ENCODE measurements around the gene ESRRB. TPM values are rescaled to one million over a fixed set of nuclear protein-coding genes. Genes with fewer than 3 reads are reported as not detected.

Gene ESRRB
- total RNA-seq = 0.14 to 0.22 TPM (median 0.16 TPM) in 3 replicates

DNA sequence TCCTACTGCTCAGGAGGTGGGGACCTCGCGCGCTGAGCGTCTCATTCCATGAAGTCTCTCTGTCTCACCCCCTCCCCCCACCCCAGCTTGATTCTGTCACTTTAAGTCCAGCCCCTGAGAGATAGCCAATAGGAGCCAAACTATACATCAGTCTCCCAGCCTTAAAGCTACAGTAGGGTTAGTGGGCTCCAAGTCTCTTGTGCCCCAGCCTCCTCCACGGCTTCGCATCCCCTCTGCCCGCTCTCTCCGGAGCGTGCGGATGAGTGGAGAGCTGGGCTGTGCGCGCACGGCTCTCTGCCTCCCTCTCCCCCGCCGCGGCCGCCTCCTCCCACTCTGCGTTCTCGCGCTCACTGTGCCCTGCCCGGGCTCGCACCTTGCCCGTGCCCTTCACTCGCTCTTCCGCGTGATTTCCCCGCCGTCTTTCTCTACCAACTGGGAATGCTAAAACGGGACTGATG lies at the start of gene ESRRB:
ESRRB (plus strand) TSS at position 191 of the 458 bp plus-strand sequence; CDS start at position 456, 265 bp downstream.
- Mint-ChIP-seq H3K27me3 (ENCODE audit: low read depth) (peaks cover 100% of the 10 kb centered on the region), H3K4me3 (peak within 1 kb of the TSS; percentile 61), H3K9me3 (no peaks in the 10 kb centered on the region), H3K27ac (no peak within 1 kb of the TSS), H3K36me3 (no peaks in the 10 kb centered on the region), H3K4me1 (peaks cover 13% of the 10 kb centered on the region)
- peak in 1 of 2 experiments; percentile 45 for DNase-seq (ENCODE audit: low spot score in 2 of 2, unreplicated experiment in 2 of 2)
- TF ChIP-seq, protein P1, sequence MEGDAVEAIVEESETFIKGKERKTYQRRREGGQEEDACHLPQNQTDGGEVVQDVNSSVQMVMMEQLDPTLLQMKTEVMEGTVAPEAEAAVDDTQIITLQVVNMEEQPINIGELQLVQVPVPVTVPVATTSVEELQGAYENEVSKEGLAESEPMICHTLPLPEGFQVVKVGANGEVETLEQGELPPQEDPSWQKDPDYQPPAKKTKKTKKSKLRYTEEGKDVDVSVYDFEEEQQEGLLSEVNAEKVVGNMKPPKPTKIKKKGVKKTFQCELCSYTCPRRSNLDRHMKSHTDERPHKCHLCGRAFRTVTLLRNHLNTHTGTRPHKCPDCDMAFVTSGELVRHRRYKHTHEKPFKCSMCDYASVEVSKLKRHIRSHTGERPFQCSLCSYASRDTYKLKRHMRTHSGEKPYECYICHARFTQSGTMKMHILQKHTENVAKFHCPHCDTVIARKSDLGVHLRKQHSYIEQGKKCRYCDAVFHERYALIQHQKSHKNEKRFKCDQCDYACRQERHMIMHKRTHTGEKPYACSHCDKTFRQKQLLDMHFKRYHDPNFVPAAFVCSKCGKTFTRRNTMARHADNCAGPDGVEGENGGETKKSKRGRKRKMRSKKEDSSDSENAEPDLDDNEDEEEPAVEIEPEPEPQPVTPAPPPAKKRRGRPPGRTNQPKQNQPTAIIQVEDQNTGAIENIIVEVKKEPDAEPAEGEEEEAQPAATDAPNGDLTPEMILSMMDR (IDR thresholded peaks at IDR 0.05; ENCODE audit: unreplicated experiment) = no peak

DNA sequence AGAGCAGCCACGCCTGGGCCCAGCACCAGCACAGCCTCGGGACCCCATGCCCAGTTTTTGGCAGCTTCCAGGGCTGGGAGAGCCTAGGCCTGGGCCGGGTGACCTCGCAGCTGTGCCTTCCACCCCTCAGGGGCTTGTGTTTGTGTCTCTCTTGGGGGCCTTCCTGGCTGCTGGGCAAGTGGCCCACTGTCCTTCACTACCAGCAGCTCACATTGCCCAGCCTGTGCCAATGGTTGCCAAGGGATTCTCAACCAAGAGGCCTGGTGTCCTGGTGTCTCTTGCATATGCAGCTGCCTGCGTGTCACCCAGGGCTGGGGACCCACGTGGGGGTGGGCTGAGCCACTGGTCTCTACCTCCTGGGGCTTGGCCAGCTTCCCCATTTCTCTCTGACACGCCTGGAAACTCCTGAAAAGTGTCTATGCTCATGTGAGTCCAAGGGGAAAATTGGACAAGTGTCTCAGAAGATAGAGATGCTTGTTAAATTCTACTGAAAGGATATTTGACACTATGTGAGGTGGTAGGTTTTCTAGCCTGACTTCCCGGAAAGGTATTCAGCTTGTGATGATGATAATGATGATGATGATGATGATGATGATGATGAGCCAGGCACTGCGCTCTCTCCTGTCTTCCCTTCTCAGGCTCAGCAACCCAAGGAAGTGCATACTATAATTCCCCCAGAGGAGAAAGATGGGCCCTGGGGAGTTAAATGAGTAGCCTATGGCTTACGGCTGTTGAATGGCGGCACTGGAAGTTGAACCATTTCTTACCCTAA lies 48.8 kb upstream of the ESRRB start:
- no peak overlapping the region for H3K4me3 Mint-ChIP-seq
- H3K27me3 Mint-ChIP-seq (ENCODE audit: low read depth) = peaks cover 95% of the 10 kb centered on the region
- DNase-seq (ENCODE audit: low spot score in 2 of 2, unreplicated experiment in 2 of 2) = no peak
- H3K4me1 Mint-ChIP-seq = no peaks in the 10 kb centered on the region
- TF ChIP-seq, protein P1 (IDR thresholded peaks at IDR 0.05; ENCODE audit: unreplicated experiment) = no peak
- H3K36me3 Mint-ChIP-seq = no peaks in the 10 kb centered on the region
- H3K9me3 Mint-ChIP-seq = no peaks in the 10 kb centered on the region
- H3K27ac Mint-ChIP-seq = no peak overlapping the region

DNA sequence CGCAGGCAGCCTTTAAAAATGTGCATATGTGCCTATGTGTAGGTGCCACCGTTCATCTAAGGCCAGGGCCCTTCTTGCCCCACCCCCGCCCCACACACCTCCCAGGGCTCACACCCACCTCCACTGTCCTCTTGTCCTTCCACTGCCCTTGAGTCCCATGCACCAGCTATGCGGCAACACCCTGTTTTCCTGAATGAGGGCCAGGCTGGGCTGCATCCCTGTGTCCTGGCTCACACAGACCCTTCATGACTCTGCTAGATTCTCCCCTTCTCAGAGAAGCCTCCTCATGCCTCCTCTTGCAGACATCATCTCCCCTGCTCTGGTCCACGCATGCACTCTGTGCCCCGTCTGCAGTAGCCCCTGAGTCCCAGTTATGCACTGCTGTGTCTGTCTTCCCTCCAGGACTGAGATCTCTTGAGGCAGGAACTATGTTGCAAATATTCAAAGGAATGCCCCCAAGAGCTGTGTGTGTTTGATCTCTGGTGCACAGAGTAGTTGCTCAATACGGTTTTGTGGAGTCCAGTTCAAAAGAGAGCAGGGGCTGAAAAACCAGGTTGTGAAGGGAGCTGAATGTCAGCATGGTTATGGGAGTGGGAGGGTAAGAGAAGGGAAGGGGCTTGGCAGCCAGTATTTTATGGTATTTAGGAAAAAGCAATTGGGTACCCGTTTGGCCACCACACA lies 47.3 kb upstream of the ESRRB start:
- Mint-ChIP-seq H3K36me3 (no peaks in the 10 kb centered on the region), H3K4me3 (no peak overlapping the region), H3K27ac (no peak overlapping the region), H3K27me3 (ENCODE audit: low read depth) (peaks cover 84% of the 10 kb centered on the region), H3K4me1 (no peaks in the 10 kb centered on the region), H3K9me3 (no peaks in the 10 kb centered on the region)
- TF ChIP-seq, protein P1 (IDR thresholded peaks at IDR 0.05; ENCODE audit: unreplicated experiment) = no peak
- no peak for DNase-seq (ENCODE audit: low spot score in 2 of 2, unreplicated experiment in 2 of 2)

DNA sequence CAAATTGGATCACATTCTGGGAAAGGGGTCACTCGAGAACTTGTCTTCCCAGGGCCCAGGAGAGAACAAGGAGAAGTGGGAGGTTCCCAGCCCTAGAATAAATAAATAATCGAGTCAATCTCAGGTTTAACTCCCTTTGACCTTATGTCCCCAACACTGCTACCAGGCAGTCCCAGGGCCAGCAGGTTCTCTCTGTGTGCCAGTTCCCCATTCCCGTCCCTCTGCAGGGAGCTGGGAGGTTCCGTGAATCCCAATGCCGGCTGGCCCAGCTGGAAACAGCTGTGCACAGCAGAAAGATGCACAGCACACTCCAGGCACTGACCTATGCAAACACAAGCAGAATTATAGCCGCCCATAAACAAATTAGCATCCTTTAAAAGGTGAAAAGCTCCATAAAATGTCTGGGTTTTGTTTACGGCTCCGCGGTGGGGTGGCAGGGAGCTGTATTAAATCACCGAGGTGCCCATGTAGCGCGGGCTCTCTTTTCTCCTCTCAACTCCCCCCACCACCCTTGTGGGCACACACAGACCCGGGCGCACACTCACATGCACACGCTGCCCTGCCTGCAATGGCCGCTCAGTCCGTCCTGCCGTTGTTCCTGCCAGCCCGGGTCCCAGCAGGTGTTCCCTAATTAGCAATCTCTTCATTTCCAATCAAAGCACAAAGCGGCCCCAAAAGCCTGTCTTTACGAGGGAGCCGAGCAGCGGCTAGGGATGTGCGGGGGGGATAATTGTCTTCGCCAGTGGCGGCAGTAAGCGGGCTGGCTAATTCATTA lies 46.6 kb upstream of the ESRRB start:
- Mint-ChIP-seq H3K36me3 (no peaks in the 10 kb centered on the region), H3K27me3 (ENCODE audit: low read depth) (peaks cover 76% of the 10 kb centered on the region), H3K4me1 (no peaks in the 10 kb centered on the region), H3K4me3 (no peak overlapping the region), H3K27ac (no peak overlapping the region), H3K9me3 (no peaks in the 10 kb centered on the region)
- TF ChIP-seq, protein P1 (IDR thresholded peaks at IDR 0.05; ENCODE audit: unreplicated experiment) = no peak
- no peak for DNase-seq (ENCODE audit: low spot score in 2 of 2, unreplicated experiment in 2 of 2)

DNA sequence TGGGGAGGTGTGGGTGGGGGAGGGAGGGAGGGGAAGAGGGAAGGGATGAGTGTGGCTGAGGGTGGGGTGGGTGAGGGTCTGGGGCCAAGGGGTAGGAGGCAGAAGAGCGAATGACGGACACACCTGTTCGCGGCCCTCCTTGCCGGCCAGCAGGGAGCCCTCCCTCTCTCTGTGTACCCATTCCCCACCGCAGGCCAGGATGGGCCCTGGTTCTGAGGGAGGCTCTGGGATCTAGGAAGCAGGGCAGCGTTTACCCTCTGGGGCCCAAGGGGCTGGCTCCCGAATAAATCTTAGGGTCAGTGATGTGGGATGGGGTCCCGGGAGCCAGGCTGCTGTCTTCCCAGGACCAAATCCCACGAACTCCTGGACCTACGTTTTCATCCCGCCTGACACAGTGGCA lies 46.0 kb upstream of the ESRRB start:
- DNase-seq (ENCODE audit: low spot score in 2 of 2, unreplicated experiment in 2 of 2) = no peak
- Mint-ChIP-seq H3K27me3 (ENCODE audit: low read depth) (peaks cover 71% of the 10 kb centered on the region), H3K9me3 (no peaks in the 10 kb centered on the region), H3K36me3 (no peaks in the 10 kb centered on the region), H3K4me1 (no peaks in the 10 kb centered on the region), H3K27ac (no peak overlapping the region), H3K4me3 (no peak overlapping the region)
- TF ChIP-seq, protein P1 (IDR thresholded peaks at IDR 0.05; ENCODE audit: unreplicated experiment) = no peak

Data from mesothelial cell of epicardium (in vitro differentiated cells).